HG03460 (cell line): ENCODE results near the gene CYTH3.
A peak's percentile ranks its signal among the peaks of the same experiment; 100 is the strongest.

Source experiments
- ATAC-seq: cut with Tn5 transposase; IDR thresholded peaks from one replicate; pipeline ENCODE4 v1.9.1; 2021; ENCODE audit not compliant: unreplicated experiment

CYTH3 gene

DNA sequence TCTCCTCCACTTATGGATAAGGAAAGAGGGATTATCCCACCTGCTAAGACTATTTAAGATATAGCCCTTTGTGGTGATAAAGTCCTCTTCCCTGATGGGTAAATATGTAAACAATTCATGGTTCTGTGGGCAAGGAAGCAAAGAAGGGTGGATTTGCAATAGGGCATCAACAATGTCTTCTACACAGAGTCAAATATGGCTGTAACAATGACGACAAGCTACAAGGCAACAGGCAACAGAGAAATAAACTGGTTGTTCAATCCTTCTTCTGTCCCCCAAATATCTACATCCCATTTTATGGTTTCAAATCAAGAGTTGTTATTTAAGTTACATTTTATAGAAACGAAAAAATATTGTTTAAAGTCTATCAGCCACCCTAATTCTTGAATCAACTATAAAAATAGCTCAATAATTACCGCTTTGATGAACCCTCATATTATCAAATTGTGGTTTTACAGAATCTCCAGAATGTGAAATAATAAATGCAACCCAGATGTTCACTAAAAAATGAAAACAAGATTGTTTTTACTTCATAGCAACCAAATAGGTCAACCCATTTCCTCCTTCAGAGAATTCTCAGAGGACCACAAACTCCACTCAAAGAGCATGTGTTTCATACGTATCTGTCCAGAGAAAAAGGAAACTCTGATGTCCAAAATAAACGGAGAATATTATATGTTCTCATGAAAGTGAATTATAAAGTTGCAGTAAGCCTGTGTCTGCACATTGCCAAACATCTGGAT lies 13.8 kb downstream of the CYTH3 start:
- ATAC-seq: no peak

DNA sequence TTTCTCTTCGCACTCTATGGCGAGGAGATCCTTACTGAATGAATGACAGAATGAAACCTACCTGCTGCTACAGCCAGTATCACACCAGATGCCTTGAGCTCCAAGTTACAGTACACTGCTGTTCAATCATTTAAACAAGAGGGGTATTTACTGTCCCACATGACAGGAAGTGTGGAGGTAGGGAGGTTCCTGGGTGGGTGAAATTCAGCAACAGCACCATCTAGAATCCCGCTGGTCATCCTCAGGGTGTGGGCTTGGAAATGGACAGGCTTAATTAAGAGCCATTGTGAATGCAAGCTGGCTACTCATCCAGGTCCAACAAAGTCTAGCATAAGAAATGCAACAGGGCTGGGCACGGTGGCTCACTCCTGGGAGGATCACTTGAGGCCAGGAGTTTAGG lies 14.7 kb downstream of the CYTH3 start:
- ATAC-seq: no peak

DNA sequence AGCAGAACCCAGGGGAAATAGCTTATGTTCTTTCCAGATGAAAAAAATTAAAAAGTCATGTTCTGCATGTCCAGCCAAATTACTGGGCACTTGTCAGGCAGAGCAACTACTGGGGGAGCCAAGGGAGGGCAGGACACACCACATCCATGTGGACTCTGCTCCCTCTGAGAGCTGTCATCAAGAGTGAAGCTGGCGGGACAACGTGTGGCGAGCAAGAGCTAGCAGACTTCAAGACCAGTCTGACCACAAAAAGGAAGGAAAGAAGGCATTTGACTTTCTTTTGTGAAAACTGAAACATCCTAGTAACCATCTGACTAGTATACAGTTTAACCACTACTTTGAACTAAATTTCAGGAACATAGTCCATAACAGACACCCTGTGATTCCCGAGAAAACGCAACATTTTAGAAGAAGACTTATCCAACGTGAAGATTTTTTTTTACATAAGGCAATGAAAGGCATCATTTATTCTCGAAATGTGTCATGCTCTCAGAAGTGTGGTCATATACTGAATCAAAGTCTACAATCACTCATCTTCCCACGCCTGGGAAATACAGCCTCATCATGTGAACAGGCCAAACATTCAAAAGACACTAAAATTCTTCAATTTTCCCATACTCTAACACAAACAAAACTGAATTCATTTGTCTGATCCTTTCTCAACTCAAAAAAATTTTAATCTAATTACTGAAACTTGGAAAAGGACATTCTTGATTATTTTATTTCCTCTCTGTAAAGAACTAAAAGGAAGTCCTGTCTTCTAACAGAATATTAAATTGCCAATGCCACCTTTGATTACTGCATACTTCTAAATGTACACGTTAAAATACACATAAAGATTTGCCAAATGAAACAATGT lies 15.5 kb downstream of the CYTH3 start:
- ATAC-seq: peak; percentile 74

DNA sequence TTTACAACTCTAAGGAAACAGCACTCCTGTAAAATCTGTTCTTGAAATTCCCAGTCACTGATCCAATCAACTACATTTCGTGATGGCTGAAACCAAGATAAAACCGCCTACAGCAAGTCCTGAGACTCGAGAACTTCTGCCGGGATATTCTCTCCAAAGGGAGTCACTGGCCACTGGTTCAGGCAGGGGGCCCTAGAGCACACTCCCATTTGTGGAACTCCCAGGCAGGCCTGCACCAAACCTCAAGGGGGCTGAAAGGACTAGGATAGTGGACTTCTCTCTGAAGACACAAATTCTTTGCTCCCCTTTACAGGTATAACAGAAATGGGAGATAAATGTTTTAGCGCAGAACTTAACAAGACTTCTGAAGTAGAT lies 16.3 kb downstream of the CYTH3 start:
- ATAC-seq: no peak

DNA sequence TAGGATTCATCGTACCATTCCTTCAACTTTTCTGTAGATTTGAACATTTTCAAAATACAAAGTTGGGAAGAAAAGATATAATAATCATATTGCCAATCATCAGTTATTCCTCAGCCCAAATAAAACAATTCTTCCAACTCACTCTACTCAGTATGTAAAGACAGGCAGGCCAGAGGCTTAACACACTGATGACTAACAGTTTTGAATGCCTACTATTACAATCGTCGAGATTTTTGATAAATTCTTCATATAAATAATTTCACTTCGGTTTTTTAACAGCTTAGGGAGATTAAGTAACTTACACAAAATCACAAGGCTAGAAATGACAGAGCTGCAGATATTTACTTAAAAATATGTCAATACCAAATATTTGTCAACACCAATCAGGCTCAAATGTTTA lies 17.6 kb downstream of the CYTH3 start:
- ATAC-seq: no peak

DNA sequence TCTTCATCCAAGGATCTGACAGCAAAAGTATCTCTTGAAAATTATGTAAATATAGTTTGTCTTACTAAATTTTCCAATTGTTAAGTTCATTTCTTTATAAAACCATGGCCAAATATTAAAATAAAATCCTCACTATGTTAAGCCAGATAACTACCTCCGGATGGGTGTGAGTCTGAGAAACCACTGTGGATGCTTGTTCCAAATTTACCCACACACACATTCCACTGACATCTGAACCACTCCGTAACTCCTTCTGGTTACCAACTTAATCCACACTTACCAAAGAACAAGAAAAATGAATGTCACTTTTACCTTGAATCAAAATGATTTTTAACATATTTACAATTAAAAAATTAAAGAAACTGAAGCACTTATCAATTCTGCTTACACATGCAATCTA lies 19.7 kb downstream of the CYTH3 start:
- ATAC-seq: no peak

DNA sequence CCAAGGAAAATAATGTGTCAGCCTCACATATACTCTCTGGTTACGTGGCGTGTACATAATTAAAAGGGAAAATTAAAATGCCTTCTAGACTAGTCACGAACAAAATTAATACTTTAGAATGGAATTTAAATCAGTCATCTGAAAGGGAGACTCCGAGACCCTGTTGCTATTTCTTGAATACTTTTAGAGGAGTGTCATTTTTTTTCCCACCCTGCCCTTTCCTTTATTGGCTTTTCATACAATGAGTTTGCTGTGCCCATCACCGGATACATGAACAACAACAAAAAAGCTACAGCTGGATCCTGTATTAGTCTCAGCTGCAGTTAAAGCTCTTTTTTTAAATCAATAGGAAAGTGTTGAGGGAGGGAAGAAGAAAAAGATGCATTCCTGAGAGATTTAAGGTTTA lies 20.1 kb downstream of the CYTH3 start:
- ATAC-seq: no peak

DNA sequence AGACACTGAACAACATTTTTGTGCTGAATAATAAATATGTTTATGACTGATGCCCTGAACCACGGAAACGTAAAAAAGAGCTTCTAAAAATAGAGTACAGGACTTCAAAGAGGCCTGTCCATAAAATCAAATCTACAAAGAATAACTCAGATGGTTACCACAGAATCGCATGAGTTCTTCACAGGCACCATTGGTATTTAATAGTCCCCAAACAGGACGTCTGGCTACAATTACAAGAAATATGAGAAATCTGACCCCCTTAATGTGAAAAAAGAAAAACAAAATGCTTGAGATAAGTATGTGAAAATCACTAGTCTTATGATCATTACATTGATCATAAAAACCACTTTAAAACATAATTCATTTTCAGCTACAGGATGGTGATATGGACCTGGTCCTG lies 20.8 kb downstream of the CYTH3 start:
- ATAC-seq: no peak

DNA sequence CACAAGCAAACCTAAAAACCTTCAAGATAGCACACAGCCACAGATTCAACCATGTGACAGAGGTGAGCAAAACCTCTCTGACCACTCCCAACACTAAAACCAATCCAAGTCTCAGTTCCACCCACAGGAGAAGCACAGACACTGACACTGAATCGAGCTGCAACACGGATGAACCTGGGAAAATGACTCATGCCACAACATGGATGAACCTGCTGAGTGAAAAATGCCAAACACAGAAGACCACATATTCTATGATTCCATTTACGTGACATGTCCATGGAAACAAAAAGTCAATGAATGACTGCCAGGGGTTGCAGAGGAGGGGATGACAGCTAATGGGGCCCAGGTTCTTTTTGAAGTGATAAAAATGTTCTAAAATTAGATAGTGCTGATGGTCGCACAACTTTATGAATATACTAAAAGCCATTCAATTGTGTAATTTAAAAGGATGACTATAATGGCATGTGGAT lies 22.0 kb downstream of the CYTH3 start:
- ATAC-seq: peak; percentile 86

DNA sequence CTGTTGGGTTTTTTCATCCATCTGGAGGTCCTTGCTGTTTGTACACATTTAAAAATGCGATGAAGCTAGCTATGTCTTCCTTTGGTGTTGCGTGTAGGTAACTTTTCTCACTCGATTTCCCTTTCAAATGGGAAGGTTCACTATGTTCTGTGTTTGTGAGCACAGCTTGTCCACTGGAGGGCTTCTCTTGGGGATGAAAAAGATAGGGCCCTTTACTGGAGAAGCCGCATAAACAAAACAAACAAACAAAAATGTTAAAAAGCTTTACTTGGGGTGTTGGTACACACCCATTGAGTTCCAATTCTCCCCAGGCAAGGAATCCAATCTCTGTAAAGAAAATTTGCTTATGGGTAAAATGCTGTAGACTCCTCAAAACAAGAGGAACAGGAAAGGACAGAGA lies 23.4 kb downstream of the CYTH3 start:
- ATAC-seq: no peak

DNA sequence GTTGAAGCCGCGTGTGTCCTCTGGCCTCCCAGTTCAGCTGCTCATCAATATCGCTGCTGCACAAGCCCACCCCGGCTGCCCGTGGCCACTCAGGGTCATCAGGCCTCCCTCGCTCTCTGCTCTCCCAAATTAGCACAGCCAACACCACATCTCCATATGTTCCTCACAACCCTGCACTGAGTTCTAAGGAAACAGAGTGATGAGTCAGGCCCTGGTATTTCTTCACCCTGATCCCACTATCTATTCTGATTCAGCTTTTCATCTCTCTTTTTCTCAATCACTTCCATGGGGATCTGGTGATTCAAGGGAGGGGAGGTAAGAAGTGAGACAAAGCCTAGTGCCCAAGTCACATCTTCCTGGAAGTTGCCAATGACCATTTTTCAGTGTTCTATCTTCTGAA lies 23.8 kb downstream of the CYTH3 start:
- no peak for ATAC-seq

DNA sequence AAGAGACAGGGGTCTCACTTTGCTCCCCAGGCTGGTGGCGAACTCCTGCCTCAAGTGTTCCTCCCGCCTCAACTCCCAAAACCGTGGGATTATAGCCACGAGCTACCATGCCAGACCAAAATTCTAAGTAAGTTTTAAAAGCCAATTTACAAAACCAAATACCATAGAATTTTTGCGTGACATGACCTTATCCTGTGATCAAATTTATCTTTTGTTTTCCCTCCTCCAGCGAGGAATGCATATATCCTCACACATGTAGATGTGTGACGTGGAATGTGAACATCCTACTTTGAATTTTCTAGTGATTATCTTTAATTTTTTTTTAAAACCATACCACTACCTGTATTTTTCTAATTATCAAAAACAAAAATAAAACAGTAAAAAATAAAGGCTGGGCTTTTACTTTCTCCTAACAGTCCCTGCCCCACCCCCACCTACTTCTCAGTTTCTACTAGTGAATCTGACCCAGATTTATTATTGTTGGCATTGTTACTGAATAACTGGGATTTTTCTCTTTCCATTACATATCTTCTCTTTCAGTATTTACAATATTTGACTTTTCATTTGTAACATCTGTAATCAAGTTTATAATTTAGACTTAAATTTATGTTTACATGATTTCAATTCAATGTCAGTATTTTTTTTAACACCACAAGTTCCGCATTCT lies 26.0 kb downstream of the CYTH3 start:
- ATAC-seq: no peak

DNA sequence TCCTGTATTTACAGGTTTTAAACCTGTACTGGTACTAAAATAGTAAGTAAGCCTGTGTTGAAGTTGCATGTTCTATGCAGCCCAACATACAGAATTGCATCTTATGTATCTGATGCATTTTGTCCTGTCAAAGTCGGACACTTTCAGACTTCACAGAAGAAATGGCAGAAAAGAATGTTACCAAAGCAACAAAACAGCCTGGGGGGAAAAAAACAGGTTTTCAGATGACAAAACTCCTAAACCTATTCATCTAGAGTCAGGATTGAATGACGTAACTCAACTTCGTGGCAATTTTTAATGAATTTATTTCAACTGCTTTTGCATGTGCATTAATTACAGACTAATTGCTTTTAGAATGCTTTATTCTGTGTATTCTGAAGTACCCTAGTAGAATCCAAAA lies 28.4 kb downstream of the CYTH3 start:
- no peak for ATAC-seq

DNA sequence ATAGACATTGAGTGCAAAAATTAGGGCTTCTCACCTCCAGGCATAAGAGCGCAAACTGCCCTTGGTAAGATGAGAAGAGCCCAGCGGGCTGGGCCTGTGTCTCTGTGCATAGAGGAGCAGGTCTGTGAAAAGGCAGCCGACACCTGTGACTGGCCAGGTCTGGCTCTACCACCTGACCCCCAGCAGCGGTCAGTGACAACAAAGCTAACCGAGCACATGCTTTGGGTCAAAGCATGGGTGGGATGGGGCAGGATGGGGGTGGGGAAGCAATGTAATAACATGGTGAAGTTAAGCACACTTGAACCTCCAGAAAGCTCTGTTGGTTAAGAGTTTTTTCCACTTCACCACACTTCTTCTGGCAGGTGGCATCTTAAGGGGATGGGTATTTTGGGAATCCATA lies 29.3 kb downstream of the CYTH3 start:
- no peak for ATAC-seq

DNA sequence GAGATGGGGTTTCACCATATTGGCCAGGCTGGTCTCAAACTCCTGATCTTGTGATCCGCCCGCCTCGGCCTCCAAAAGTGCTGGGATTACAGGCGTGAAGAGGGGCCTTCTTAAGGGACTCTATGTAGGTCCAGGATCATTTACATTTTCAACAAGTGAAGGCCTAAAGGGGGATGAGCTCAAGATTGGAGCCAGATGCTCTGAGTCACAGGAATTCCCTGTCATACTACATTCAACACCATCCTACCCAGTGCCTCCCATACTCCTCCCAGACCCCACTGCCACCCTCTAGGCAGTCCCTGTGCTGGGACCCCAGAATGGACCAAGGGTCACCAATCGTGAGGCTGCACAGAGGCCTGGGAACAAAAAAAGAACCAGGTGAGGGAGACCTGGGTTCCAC lies 29.9 kb downstream of the CYTH3 start:
- ATAC-seq: no peak

DNA sequence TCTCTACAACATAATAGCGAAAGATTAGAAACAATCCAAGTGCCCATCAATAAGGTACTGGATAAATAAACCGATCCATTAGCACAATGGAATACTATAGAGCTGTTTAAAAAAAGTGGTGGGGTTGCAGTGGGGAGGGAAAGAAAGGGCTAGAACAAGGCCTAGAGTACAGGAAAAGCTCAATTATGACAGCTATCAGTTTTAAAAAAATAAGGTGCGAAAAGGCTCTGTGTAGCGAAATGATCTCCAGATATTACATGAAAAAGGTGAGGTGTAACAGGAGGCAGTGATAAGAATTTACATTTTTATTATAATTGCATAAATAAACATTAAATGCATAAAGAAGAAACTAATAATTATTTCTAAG lies 30.8 kb downstream of the CYTH3 start:
- ATAC-seq: no peak

DNA sequence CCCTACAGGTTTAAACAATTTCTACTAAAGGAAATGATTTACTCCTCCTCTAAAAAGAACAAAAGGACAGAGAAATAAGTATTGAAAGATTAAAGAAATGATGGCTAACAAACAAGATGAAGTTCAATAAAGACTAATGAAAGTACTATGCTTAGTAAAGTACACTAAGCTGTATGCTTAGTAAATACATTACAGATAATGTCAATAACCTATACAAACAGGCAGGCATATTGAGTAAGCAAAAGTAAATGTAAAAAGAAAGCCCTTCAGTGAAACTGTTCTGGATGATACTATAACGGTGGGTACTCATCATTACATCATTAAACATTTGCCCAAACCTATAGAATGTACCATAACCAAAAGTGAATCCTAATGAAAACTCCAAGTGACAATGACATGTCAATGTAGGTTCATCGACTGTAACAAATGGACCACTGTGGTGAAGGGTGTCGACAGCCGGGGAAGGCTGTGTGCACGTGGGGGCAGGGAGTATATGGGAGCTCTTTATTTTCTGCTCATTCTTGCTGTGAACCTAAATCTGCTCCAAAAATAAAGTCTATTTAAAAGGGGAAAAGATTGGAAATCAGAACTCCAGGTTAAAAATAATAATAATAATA lies 34.0 kb downstream of the CYTH3 start:
- no peak for ATAC-seq

DNA sequence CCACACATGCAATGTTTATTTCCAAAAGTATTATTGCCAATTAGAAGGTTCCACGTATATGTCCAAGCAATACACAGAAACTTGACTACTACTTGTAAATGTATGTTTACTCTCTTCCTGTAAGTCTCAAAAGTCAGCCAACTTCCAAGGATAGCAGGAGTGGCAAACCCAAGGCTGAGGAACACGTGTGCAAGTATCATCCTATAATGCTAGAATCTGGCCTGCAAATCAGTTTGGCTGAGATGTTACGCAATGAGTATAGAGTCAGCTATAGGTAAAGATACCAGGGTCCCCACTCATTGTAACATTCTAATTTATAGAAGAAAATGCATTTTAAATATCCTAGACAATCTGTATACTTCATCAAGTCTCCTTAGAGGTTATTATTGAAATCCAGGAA lies 34.7 kb downstream of the CYTH3 start:
- no peak for ATAC-seq

DNA sequence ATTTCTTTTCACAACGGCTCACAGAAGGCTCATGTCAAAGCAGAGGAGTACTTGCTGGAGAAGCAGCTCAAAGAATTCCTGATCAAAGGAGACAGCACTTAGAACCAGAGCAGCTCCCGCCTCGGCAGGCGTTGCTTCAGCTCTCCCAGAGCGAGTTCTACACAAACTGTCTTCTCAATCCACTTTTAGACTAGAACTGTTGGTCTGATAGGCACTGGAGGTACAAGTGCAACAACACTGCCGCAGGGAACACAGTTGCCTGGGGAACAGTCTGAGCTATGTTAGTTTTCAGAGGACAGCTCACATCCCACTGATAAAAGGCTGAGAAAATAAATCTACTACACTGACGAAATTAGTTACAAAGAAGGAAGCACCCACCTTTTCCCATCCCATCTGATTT lies 35.4 kb downstream of the CYTH3 start:
- ATAC-seq: no peak

DNA sequence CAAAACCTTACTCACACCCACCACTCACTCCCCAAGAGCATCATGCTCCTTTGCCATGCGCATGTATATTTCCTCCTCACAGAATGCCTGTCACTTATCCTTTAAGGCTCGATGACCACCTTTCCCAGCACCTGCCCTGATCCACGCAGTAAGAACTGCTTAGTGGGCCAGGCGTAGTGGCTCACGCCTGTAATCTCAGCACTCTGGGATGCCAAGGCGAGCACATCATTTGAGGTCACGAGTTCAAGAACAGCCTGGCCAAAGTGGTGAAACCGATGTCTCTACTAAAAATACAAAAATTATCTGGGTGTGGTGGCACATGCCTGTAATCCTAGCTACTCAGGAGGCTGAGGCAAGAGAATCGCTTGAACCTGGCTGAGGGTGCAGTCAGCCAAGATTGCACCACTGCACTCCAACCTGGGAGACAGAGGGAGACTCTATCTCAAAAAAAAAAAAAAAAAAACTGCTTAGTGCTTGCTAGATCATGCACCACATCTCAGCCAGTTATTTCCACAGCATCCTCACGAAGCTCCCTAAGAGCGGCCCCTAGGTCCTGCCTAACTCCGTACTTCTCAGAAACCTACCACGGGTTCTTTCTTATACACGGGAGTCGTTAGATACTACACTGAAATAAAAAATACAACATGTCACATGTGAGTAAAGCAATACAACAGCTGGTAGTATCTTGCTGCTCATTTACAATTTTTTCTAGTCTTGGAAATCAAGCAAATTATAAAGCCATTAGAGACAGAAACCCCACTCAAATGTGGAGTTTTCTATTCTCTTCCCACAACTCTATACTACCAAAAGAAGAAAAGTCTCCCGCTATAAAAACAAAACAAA lies 37.2 kb downstream of the CYTH3 start:
- no peak for ATAC-seq

DNA sequence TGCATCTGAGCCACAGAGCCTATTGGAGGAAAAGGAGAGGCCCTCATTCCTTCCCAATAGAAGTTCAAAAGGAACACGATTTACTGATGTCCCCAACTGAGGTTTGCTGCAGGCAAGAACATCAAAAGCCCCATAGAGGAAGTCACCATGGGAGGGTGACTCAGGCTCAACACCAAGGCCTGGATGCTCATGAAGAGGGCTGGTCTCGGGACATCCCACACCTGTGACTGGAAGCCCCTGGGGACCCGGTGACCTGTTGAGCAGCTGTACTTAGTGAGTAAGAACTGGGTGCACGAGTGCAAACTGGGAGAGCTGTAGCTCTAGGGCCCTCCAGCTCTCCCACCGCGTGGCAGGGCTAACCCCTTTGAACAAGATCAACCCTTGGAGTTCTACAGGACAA lies 38.0 kb downstream of the CYTH3 start:
- ATAC-seq: no peak
